ENCODE data around the gene ZBTB46.

- no peak for TF ChIP-seq CTCF (IDR thresholded peaks at IDR 0.05)
- no peak for TF ChIP-seq POLR2A (IDR thresholded peaks at IDR 0.05)
Observed at GRCh38 chr20:63785691-63786131, 45.4 kb downstream of the ZBTB46 start.

Data from lower leg skin (tissue), 3 donors.